Measurements from ENCODE around the gene ZNF157.
"Not testable (repeated sequence)": the region's sequence is repeated elsewhere in the genome, so short reads cannot be mapped to it uniquely, and the experiment has no call there.

ZNF157 gene

DNA sequence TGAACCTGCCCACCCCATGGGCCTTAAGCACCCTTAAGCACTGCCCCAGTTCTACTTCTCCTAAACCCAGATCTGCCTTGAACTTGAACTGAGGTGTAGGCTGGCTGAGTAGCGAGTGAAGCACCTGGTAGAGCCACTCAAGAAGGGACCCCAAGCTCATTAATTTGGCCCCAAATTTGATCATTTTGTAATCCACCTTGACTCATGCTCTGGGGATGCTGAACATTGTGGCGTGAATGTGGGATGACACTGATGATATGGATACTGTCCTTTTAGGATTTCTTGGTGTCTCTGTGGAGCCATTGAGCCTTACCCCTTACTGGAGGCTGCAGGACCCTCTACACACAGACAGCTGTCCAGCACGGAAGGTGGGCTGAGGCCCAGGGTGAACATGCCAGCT is at the start of gene ZNF157:
Gene ZNF157, plus strand, starts transcription at position 301 of the 400 bp plus-strand sequence. Its CDS starts 91 bp downstream, at position 392.
- DNase-seq: no peak

DNA sequence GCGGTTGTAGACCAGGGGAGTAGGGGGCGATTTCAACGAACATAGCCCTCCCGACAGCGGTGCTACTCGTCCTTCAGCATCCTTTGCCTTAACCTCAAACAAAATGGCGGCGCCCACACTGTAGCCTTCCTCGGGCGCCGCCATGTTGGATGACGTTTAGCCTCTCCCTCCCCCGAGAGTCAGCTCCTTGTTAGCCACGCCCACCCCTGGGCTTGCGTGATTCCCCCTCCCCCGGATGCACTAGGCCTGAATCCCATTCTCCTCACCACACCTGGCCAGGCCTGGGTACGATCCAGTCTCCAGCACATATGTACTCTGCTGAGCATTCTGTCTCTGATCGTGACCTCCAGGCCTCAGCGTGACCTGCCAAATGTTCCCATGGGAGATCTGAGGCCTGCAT is 49.0 kb upstream of the ZNF157 start:
- peak; percentile 70 for DNase-seq

DNA sequence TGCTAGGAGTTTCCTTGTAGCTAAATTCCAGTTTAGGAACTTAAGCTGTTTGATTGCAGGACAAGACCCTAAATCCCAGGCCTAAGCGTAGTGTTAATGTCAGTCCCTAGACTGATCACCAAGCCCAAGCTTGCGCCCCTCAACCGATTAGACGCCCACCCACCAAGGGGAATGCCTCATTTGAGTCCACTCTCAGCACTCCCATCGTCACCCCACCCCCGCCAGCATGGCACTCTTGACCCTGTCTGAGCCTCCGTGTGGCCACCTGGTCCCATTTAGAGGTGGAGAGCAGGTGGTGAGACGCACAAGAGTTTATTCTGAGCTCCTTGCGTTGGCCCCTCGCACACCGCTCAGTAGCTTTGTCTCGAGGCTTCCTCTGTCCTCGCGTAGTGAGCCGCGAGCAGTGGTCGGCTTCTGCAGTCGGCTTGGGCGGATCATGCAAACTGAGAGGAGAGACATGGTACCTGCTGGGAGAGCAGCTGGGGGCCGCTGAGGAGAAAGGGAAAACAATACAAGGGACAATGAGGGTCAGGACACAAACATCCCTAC is 48.5 kb upstream of the ZNF157 start:
- DNase-seq: no peak

DNA sequence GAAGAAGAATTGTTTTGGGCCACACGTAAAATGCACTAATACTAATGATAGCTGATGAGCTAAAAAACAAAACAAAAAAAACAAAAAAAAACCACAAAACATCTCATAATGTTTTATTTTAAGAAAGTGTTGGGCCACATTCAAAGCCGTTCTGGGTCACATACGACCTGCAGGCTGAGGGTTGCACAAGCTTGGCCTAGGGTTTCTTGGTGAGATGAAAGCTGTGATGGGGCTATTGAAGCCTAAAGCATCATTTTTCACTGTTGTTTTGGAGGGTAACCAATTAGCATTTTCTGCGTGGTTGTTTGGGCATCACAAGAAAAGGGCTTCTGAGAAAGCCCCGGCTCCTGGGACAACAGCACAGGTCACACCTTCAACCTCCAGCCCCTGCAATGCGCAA is 42.5 kb upstream of the ZNF157 start:
- no peak for DNase-seq

DNA sequence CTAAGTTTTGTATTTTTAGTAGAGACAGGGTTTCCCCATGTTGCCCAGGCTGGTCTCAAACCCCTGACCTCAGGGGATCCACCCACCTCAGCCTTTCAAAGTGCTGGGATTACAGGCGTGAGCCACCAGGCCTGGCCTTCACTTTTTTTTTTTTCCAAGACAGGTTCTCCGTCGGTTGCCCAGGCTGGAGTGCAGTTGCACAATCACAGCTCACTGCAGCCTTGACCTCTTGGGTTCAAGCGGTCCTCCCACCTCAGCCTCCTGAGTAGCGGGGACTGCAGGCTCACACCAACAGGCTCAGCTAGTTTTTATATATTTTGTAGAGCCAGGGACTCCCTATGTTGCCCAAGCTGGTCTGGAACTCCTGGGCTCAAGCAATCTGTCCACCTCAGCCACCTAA is 37.6 kb upstream of the ZNF157 start:
- DNase-seq: not testable (repeated sequence)

DNA sequence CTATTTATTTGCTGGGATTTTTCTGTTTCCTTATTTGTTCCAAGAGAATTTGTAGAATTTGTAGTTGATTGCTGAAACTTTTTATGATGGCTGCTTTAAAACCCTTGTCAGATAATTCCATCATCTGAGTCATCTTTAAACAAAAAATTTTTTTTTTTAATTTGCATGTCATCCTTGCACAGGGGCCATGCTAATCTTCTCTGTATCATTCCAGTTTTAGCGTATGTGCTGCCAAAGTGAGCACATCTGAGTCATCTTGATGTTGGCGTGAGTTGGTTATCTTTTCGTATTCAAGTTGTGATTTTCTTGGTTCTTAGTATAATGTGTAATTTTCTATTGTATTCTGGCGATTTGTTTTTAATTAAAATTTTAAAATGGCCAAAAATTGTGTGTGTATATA is 18.7 kb upstream of the ZNF157 start:
- no peak for DNase-seq

DNA sequence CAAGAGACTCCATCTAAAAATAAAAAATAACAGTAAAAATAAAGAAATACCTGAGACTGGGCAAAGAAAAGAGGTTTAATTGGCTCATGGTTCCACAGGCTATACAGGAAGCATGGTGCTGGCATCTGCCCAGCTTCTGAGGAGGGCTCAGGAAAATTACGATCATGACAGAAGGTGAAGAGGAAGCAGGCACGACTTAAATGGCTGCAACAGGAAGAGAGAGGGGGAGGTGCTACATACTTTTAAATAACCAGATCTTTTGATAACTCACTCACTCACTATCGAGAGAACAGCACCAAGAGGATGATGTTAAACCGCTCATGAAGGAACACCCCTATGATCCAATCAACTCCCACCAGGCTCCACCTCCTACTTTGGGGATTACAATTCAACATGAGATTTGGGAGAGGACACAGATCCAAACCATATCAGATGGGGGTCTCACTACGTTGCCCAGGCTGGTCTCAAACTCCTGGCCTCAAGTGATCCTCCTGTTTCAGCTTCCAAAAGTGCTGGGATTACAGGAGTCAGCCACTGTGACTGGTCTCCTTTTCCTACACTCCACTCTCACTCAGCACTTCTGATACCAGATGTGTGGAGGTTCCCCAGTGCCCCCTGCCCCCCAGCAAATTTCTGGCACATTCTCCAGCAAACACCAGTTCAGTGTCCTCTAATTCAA is 11.9 kb upstream of the ZNF157 start:
- DNase-seq: no peak

DNA sequence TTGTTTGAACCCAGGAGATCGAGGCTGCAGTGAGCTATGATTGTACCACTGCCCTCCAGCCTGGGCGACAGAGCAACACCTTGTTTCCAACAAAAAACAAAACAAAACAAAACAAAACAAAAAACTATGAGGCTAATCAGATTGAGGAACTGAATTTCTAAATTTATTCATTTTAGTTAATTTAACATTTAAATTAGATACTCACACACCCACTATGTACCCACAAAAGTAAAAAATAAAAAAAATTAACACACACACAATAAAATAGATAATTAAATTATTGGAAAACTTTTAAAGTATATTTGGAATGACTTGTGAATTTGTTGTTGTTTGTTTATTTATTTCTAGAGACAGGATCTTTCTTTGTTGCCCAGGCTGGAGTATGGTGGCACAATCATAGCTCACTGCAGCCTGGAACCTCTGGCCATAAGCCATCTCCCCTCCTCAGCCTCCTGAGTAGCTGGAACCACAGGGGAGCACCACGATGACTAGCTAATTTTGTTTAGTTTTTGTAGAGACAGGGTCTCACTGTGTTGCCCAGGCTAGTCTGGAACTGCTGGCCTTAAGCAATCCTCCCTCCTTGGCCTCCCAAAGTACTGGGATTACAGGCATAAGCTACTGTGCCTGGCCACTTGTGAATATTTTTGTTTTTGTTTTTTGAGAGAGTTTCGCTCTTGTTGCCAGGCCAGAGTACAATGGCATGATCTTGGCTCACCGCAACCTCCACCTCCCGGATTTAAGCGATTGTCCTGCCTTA is 9.8 kb upstream of the ZNF157 start:
- DNase-seq: no peak

DNA sequence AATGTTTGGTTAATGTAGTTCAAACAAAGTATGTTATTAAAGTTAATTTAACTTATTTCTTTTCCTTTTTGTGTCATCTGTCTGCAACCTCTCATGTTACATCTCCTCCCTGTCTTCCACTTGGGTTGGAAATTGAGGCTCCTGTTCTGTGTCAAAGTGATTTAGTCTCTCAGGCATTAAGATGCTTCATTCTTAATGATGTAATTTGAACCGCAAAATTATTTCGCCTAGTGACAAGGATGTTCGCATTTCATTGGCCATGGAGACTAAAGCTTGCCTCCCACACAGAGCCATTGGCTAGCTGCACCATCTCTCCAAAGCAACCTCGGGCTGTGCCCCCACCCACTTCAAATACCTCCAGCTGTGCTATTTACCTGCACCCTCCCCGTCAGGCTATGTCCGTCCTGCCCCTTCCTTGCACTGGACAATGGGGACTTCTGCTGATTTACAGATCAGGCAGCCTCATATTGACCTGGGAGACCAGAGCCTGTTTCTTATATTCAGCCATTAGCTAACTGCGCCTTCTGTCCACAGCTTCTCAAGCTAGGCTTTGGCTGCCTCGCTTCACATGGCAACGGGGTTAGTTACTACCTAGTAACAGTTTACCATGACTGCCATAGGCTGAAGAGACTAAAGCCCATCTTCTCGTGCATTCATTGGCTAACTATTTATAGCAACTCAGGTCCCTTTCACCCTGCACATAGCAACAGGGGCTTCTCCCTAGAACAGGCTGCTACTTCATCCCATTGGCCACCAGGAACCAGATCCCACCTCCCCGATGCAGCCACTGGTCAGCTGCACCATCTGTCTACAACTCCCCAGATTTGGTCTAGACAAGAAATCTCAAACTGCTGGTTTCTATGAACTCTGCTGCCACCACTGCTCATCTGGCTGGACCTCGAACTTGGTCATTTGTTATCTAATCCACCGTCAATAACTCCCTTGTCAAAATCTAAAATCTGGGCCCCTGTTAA is 8.6 kb upstream of the ZNF157 start:
- DNase-seq: peak; percentile 93

DNA sequence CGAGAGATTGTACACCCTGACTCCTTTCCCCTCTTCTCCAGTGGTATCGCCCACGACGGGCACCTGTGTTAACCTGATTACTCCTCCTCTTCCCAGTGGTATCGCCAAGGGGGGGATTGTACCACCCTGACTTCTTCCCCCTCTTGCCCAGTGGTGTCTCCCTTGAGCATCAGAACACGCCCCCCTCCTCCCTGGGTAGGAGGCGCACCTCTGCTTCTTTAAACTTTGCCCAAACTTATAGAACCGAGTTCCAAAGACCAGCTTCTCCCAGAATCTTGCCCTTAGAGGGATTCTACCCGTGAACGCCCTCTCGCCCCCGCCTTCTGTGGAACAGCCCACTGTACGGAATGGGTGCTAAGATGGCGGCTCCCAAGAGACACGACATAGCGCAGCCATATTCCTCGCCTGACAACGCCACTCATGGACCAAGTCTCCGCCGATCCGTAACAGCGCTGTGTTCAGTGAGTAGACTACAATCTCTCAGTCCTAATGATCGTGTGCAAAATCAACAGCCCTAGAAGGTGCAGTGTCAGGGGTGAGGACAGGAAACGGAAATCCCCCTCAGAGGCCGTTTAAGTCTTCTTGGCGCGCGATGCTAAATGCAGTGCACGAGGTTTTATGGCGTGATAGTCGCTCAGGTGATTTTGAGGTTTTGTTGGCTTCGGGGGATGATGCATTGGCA is 4.2 kb upstream of the ZNF157 start:
- DNase-seq: peak; percentile 71

DNA sequence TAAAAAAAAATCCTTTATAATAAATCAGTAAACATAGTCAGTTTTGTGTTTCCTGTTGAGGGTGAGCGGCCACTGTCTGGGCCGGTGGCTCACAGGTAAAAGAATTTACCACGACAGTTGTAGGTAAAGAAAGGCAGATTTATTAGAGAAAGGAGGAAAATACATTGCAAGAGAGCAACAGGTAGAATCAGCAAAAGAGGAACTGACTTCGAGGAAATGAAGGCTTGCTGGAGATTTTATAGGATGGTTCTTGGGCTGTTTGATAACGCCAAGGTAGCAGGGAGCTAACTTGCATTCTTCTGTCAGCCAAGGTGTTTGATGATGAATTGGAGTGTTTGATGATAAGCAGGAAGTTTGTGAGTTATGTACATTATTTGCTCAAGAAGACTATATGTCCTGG is 2.8 kb downstream of the ZNF157 start:
- DNase-seq: no peak

DNA sequence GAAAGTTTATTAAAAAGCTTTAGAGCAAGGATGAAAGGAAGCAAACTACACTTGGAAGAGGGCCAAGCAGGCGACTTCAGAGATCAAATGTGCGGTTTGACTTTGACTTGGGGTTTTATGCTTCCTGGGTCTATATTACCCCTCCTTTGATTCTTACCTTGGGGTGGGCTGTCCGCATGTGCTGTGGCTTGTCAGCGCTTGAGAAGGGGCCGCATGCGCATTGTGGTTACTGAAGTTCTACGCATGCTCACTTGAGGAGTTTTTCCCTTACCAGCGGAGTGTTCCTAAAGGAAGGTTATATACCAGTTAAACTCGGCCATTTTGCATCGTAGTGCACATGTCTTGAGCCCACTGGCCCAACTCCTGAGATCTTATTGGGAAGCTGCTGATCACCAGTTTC is 9.9 kb downstream of the ZNF157 start:
- DNase-seq: no peak

DNA sequence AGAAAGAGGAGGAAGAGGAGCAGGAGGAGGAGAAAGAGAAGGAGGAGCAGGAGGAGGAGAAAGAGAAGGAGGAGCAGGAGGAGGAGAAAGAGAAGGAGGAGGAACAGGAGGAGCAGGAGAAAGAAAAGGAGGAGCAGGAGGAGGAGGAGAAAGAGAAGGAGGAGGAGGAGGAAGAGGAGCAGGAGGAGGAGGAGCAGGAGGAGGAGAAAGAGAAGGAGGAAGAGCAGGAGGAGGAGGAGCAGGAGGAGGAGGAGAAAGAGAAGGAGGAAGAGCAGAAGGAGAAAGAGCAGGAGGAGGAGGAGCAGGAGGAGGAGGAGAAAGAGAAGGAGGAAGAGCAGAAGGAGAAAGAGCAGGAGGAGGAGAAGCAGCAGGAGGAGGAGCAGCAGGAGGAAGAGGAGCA is 10.5 kb downstream of the ZNF157 start:
- not testable (repeated sequence) for DNase-seq

DNA sequence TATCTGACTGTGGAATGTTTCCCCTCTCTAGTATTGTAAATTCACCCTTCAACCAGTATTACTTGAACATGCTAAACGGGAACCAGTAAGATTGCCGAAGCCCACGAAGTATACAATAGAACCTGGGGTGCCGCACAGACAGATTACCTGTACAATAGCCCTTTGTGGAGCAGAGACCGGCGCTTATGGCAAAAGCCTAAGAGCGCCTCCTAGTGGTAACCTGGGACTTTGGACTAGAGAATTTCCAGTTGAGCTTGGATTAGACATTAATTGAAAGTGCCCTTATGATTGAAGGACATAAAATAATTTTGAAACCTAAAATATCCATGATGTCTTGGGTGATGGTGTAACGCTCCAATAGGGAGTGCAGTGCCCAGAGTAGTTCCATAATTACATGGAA is 14.1 kb downstream of the ZNF157 start:
- peak; percentile 47 for DNase-seq

DNA sequence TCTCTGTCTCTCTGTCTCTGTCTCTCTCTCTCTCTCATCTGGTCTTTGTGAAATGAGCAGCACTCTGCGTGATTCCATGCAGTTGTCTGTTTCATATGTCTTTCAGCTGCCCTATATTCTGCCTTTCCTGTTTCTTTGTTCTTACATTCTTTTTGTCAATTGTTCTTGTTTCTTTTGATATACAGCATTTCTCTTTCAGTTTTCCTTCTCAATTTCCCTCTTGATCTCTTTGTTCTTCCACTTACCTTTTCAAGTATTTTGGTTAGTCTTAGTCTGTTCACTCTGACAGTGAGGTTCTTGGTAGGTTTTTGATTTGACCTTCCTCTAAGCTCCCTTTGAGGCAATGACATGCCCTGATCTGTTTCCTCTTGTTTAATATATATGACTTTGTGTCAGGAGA is 20.4 kb downstream of the ZNF157 start:
- DNase-seq: no peak

DNA sequence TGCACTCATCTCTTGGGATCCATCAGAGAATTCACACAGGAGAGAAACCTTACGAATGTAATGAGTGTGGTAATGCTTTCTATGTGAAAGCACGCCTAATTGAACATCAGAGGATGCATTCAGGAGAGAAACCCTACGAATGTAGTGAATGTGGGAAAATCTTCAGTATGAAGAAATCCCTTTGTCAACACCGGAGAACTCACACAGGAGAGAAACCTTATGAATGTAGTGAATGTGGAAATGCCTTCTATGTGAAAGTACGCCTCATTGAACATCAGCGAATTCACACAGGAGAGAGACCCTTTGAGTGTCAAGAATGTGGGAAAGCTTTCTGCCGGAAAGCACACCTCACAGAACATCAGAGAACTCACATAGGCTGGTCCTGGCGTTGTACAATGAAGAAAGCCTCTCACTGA is 42.8 kb downstream of the ZNF157 start:
- DNase-seq: no peak

DNA sequence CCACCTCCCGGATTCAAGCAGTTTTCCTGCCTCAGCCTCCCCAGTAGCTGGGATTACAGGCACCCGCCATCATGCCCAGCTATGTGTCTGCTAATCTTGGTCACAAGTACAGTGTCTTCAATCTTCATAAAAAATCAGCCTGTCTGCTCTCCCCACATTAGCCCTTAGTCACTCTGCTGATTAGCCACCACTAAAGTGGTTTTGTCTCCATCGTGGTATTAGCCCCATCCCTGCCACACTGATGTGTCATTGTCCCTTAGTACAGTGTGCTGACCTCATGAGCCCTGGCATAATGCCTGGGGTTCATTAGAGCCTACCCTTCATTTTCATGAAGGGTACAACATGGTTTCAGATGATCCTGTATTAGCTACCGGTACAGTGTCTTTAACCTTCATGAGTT is 49.9 kb downstream of the ZNF157 start:
- DNase-seq: no peak

DNA sequence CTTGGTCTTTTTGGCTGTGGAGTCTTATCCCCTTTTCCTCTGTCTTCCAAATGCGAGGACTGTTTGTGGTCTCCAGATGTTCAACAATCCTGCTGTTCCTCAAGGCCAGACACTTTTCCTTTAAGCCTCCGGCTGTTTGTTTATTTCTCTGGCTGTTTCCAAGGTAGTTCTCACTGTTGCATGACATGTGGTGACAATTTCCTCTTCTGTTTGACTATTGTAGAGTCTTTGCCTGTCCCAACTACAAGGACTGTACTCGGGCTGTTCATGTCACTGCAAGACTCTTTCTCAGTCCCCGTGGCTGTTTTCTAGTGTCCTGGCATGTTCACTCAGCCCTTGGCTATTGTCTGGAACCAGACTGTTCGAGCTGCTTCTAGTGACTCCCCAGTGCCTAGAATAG is 50.6 kb downstream of the ZNF157 start:
- no peak for DNase-seq

DNA sequence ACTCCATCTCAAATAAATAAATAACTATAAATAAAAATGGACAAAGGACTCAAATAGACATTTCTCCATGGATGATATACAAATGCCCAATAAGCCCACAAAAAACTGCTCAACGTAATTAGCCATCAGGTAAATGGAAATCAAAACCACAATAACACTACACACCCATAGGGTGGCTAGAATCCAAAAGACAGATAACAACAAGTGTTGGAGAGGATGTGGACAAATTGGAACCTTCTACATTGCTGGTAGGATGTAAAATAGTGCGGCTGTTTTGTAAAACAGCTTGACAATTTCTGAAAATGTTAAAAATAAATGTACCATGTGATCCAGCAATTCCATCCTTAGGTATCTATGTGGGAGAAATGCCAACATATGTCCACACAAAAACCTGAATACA is 52.1 kb downstream of the ZNF157 start:
- DNase-seq: no peak

DNA sequence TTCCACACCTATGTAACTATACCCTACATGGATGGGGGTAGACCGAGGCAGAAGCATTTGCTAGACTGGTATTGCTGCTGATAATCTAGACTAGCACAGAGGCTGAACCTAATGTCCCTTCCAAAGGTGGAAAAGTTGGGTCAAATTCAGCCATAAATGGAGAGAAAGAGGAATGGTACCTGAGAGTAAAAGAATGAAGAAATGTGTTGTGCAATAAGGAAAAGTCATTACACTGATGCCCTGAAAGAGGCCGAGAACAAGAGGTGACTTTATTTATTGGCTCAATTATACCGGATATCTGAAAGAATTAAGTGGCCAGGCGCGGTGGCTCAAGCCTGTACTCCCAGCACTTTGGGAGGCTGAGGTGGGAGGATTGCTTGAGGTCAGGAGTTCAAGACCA is 60.5 kb downstream of the ZNF157 start:
- no peak for DNase-seq

DNA sequence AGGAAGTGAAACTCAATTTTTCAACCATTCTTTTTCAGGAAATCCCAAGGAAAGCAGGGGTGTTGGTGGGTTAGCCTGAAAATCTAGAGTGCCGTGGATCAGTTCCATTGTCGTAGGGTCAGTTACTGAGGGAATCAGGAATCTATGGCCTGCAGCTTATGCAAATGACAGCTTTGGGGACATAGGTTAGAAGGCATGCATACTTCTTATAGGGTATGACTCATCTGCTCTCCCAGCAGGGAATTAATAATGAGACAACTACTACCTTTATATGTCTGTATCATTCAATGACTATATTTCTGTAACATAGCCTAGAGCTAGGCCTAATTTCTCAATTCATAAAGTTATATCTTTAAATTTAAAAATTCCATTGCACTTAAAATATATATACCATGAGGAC is 76.1 kb downstream of the ZNF157 start:
- no peak for DNase-seq

DNA sequence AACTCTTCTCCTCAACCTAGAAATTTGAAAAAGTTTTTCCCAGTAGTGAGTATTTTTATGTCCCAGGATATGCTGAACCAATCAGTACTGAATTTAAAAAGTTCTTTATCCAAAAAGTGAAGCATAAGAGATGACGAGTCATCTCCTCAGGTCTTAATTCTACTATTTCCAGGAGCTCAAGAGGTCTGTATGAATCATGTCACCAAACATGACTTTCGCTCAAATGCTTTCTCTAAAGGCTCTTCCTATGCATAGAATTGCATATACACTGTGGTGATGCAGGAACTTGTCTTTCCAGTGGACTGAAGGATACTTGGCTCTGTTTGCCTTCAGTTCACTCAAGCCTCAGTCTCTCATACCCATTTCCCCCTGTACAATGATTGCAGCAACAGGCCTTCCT is 76.6 kb downstream of the ZNF157 start:
- no peak for DNase-seq

DNA sequence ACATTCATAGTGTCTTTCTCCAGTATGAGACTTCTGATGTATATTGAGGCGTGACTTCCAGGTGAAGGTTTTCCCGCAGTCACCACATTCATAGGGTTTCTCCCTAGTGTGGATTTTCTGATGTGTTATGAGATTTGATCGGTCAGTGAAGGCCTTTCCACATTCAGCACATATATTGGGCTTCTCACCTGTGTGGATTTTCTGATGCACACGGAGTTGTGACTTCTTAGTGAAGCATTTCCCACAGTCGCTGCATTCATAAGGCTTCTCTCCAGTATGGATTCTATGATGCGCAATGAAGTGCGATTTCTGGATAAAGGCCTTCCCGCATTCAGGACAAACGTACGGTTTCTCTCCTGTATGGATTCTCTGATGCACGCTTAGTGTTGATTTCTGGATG is 77.2 kb downstream of the ZNF157 start:
- no peak for DNase-seq

Measured in femur (tissue), 1 donor.